Renal cortical epithelial cell (primary cell): ENCODE data around the gene PCDHGC4. TPM values are rescaled to one million over a fixed set of nuclear protein-coding genes. Genes with fewer than 3 reads are reported as not detected.

ENCODE experiments used
- DNase-seq: peaks from one replicate; pipeline ENCODE4 v3.0.0-alpha.2; 2011; ENCODE audit warnings: low read depth
- total RNA-seq: library from RNA; depleted of rRNA; stranded (reverse); fragments of >200 nt; gene quantifications from 2 replicates; pipeline ENCODE4 v1.2.3, GENCODE V29; 2014

The PCDHGC4 gene
- 1.1 TPM in 1 of 2 replicates, not detected in the other for total RNA-seq

DNA sequence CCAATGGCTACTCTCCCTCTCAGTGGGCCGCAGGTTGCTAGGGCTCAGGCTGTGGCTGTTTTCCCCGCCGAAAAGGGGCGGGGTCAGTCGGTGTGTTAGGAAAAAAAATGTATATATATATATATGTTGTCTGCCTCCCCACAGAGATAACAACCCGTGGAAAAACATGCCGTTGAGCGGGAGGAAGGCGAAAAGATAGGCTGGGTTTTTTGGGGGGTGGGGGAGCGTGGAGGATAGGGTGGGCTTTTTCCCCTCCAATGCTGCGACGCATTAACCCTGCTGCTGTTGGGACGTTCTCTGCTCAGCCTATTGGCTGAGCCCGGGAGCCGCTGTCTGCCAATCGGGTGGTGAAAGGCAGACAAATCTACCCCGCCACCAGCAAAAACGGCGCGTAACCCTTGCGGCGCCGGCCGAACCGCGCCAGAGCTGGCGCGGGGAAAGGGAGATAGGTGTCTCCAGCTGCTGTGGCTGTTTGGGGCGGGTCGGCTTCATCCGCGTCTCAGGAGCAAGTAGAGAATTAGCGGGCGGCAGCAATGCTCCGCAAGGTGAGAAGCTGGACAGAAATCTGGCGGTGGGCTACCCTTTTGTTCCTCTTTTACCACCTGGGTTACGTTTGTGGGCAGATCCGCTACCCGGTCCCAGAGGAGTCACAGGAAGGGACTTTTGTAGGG lies at the start of gene PCDHGC4:
Gene PCDHGC4 (plus strand): TSS at position 390 of the 671 bp plus-strand sequence. CDS start 144 bp downstream, at position 534.
- DNase-seq = no peak

DNA sequence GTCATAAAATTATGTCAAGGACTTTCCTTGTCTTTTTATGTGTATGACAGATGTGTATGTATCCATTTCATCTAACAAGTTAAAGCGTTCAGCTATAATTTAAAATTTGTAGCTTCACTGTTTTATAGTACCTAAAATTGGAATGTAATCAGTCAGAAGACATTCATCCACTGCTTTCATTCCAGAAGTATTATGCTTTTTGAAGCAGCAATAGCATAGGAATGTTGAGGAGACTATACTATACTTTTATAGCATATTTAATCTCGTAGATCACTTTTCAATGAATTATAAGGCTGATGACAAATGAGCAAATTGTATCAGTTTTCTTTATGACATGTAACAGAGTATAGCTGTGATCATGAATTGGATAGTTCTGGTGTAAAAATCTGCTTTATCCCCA lies 47.6 kb upstream of the PCDHGC4 start:
- no peak for DNase-seq

DNA sequence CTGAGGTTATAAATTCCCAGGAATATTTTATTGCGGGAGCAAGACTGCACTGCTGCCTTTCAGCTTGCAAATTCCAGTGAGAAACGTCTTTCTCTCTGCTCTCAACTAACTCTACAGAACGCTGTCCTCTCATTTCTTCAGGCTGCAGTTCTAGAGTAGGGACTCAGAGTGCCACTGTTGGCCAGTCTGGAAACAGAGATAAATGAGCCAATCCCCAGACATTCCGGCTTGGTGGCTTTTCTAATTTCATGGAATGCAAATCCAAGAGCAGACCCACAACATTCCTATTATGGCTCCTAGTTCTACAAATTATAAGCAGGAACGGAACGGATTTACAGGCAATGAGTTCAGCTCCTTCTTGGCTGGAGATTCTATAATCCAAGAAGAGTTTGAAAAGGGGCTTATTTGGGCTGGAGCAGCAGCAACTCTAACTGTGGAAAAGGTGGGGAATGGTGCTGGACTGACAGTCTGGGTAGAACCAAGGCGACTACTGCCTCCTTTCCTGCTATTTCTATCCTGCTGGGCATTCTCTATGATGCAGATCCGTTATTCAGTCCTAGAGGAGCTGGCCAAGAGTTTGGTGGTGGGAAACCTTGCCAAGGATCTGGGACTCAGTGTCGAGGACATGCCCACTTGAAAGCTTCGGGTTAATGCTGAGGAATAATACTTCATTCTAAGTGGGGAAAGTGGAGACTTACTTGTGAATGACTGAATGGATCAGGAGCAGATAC lies 45.3 kb upstream of the PCDHGC4 start:
- no peak for DNase-seq

DNA sequence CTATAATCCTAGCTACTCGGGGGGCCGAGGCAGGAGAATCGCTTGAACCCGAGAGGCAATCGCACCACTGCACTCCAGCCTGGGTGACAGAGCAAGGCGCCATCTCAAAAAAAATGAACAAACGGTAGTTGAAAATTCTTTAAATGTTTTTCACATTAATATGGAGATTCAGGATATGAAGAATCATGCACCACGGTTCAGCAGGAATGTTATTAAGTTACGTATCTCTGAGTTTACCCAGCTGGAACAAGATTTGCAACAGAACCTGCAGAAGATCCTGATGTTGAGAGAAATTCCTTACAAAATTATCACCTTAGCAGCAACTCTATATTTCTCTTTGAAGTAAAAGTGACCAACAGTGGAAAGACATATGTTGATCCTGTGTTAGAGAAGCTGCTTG lies 44.5 kb upstream of the PCDHGC4 start:
- DNase-seq = no peak

DNA sequence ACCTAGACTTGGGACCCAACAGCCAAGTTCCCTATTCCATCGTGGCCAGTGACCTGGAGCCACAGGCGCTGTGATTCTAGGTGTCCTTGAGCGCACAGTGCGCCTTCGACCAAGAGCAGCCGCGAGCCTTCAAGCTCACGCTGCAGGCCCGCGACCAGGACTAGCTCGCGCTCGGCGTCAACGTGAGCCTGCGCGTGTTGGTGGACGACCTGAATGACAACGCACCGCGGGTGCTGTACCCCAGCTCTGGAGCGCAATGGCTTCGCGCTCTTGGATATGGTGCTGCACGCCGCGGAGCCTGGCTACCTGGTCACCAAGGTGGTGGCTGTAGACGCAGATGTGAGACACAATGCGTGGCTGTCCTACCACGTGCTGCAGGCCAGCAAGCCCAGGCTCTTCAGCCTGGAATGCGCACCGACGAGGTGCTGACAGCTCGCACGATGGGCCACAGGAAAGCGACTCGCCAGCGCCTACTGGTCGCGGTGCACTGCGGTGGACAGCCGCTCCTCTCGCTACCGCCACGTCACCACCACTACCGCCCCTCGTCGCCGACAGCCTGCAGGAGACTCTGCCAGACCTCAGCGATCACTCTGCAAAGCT lies 43.2 kb upstream of the PCDHGC4 start:
- no peak for DNase-seq

DNA sequence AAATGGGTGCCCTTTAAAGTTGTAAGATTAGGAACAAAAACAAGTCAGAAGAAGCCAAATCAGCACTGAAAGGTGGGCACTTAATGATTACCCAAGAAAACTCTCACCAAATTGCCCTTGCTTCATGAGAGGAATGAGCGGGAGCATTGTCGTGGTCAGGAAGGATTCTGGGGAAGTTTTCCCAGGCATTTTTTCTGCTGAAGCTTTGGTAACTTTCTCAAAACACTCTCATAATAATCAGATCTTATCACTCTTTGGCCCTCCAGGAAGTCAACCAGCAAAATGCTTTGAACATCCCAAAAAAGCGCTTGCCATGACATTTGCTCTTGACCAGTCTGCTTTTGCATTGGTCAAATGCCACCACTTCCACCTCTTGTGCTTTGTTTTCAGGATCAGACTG lies 19.5 kb upstream of the PCDHGC4 start:
- peak; percentile 46 for DNase-seq

DNA sequence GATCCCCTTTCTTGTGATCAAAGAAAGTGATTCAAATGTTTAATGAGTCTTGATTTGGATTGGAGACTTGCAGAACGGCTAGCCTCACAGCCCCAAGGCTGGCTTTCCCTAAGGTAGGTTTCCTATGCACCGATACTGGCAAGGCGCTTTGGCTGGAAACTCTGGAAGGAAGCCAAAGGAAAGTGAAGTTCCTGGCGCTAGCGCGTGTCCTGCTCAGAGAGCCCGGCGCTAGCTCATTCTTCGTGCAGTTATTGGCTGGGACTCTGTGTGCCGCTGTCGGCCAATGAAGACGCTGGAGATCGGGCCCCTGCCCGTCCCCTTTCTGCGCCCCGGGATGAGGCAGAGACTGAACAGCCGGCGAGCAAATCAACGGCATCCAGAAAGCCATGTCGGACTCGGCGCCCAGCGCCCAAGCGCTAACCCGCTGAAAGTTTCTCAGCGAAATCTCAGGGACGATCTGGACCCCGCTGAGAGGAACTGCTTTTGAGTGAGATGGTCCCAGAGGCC lies 9.2 kb upstream of the PCDHGC4 start, which contains the start of gene PCDHGC3:
Gene PCDHGC3 (plus strand): TSS at position 342 of the 507 bp plus-strand sequence. CDS start 151 bp downstream, at position 493.
- DNase-seq = peak; percentile 88

DNA sequence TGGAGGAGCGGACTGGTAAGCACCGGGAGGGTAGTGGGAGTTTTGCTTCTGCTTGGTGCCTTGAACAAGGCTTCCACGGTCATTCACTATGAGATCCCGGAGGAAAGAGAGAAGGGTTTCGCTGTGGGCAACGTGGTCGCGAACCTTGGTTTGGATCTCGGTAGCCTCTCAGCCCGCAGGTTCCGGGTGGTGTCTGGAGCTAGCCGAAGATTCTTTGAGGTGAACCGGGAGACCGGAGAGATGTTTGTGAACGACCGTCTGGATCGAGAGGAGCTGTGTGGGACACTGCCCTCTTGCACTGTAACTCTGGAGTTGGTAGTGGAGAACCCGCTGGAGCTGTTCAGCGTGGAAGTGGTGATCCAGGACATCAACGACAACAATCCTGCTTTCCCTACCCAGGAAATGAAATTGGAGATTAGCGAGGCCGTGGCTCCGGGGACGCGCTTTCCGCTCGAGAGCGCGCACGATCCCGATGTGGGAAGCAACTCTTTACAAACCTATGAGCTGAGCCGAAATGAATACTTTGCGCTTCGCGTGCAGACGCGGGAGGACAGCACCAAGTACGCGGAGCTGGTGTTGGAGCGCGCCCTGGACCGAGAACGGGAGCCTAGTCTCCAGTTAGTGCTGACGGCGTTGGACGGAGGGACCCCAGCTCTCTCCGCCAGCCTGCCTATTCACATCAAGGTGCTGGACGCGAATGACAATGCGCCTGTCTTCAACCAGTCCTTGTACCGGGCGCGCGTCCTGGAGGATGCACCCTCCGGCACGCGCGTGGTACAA lies 8.5 kb upstream of the PCDHGC4 start:
- DNase-seq = peak; percentile 36

DNA sequence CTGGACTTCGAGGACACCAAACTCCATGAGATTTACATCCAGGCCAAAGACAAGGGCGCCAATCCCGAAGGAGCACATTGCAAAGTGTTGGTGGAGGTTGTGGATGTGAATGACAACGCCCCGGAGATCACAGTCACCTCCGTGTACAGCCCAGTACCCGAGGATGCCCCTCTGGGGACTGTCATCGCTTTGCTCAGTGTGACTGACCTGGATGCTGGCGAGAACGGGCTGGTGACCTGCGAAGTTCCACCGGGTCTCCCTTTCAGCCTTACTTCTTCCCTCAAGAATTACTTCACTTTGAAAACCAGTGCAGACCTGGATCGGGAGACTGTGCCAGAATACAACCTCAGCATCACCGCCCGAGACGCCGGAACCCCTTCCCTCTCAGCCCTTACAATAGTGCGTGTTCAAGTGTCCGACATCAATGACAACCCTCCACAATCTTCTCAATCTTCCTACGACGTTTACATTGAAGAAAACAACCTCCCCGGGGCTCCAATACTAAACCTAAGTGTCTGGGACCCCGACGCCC lies 7.7 kb upstream of the PCDHGC4 start:
- DNase-seq = no peak

DNA sequence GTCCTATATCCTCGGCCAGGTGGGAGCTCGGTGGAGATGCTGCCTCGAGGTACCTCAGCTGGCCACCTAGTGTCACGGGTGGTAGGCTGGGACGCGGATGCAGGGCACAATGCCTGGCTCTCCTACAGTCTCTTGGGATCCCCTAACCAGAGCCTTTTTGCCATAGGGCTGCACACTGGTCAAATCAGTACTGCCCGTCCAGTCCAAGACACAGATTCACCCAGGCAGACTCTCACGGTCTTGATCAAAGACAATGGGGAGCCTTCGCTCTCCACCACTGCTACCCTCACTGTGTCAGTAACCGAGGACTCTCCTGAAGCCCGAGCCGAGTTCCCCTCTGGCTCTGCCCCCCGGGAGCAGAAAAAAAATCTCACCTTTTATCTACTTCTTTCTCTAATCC lies 7.0 kb upstream of the PCDHGC4 start:
- no peak for DNase-seq

DNA sequence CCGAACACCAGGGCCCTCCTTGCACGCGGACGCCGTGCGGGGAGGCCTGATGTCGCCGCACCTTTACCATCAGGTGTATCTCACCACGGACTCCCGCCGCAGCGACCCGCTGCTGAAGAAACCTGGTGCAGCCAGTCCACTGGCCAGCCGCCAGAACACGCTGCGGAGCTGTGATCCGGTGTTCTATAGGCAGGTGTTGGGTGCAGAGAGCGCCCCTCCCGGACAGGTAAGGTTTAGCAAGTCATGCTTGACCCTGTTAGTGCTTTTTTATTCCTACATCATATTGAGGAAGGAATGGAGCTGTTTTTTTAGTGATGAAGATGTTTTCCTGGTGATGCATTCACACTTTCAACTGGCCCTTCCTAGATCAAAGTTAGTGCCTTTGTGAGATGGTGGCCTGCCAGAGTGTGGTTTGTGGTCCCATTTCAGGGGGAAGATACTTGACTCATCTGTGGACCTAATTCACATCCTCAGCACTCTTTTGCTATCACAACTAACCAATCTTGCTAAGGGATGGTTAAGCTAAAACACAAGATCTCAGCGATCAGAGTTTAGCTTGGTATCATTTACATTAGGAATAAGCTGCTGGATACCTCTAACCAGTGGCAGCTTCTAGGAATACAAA lies 6.4 kb upstream of the PCDHGC4 start:
- no peak for DNase-seq

DNA sequence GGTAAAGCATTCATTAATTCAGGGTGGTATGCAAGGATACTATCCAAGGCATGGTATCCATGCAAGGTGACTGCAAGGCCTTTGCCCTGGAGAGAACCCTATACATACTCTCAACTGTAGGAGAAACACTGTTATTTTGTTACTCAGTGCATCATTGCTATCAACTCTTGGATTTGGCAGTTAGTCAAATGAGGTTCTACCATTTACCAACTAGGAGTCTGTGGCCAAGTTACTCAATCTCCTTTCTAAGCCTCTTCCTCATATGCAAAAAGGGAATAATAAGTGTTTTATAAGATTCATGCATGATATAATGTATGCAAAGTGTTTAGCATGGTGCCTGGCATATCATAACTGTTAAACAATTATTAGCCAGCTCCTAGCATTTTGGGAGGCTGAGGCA lies 5.1 kb upstream of the PCDHGC4 start:
- no peak for DNase-seq

DNA sequence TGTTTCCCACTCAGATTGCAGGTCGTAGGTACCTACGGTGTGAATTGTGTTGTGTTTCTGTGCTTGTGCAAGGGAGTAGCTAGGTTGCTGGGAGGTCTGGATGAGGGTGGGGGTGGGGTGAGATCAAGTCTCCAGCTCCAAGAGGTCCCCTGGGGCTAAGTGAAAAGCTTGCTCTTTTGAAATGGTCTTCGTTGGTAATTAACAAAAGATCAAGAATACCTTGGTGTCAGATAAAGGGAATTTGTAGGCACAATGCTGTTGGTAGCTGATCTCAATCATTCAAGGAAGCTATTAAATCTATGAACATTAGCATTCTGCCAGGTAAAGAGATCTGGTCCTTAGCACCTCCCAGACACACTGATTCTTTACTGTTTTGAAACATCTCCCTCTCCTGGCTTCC lies 928 bp upstream of the PCDHGC4 start:
- DNase-seq = no peak

DNA sequence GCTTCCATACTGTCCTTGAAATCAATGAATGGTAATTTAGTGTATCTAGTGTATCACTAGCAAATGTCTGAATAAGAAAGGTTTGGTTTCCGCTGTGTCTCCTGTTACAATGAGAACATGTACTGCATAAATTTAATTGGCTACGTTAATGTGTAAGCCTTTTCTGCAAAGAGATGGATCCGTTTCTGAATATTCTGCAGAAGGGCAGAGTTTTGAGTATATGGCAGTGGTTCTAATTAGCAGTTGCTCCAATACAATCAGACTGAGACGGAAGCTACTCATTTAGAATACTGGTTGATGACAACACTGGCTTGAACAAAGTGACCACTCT lies 555 bp upstream of the PCDHGC4 start:
- peak; percentile 21 for DNase-seq

DNA sequence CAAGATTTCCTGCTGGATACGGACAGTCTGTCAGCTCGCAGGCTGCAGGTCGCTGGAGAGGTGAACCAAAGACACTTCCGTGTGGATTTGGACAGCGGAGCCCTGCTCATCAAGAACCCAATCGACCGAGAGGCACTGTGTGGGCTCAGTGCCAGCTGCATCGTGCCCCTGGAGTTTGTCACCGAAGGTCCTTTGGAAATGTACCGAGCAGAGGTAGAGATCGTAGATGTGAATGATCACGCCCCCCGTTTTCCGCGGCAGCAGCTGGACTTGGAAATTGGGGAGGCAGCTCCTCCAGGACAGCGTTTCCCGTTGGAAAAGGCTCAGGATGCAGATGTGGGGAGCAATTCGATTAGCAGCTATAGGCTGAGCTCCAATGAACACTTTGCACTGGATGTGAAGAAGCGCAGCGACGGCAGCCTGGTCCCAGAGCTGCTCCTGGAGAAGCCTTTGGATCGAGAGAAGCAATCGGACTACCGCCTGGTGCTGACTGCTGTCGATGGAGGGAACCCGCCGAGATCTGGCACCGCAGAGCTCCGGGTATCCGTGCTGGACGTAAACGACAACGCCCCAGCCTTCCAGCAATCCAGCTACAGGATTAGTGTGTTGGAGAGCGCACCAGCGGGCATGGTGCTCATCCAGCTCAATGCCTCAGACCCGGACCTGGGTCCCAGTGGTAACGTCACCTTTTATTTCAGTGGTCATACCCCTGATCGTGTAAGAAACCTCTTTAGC lies 658 bp downstream of the PCDHGC4 start:
- no peak for DNase-seq

DNA sequence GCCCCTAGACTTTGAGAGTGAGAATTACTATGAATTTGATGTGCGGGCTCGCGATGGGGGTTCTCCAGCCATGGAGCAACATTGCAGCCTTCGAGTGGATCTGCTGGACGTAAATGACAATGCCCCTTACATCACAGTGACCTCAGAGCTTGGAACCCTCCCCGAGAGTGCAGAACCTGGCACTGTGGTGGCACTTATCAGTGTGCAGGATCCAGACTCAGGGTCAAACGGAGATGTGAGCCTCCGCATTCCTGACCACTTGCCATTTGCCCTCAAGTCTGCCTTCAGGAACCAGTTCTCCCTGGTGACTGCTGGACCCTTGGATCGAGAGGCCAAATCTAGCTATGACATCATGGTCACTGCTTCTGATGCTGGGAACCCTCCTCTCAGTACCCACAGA lies 1.3 kb downstream of the PCDHGC4 start:
- no peak for DNase-seq

DNA sequence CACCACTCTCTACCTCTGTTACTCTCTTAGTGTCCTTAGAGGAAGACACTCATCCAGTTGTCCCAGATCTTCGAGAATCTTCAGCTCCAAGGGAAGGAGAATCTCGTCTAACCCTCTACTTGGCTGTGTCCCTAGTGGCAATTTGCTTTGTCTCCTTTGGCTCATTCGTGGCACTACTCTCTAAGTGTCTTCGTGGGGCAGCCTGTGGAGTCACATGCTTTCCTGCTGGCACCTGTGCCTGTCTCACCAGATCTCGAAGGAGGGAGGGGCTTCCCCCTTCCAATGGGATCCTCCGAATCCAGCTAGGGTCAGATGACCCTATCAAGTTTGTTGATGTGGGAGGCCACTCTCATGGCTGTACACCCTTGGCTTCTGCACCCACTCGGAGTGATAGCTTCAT lies 2.3 kb downstream of the PCDHGC4 start:
- no peak for DNase-seq

DNA sequence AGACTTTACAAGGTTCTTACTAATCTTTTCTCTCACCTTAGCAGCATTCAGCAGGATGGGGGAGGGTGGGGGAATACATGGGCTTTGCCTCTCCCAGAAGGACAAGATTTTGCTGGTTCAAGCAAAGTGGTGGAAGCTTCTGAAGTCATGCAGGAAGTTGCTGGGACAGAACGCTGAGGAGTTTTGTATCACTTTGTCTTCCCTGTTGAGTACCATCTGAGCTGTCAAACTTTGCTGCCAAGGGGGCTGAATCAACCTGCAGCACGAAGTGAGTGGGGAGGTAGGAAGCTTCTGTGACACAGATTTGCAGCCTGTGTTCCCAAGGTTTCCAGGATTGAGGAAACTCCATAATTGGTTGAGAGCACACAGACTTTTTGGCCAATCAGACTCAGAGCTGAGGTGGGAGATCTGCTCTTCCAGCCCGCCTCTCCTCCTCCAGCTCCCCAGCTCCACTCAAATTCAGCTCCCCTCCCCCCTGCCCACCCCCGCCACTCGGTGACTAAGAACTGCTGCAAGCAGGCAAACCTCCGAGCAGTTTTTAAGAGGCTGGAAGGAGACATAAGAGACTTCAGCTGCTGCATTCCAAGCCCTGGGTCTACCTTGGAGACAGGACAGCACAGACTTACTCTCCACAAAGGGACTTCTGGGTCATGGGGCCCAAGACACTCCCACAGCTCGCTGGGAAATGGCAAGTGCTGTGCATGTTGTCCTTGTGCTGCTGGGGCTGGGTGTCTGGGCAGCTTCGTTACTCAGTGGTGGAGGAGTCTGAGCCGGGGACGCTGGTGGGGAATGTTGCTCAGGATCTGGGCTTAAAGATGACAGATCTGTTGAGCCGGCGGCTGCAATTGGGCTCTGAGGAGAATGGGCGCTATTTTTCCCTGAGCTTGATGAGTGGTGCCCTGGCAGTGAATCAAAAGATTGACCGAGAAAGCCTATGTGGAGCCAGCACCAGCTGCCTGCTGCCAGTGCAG lies 4.0 kb downstream of the PCDHGC4 start, which contains the start of gene PCDHGC5:
Gene PCDHGC5 (plus strand): TSS at position 491 of the 971 bp plus-strand sequence. CDS start 160 bp downstream, at position 651.
- DNase-seq = peak; percentile 26

DNA sequence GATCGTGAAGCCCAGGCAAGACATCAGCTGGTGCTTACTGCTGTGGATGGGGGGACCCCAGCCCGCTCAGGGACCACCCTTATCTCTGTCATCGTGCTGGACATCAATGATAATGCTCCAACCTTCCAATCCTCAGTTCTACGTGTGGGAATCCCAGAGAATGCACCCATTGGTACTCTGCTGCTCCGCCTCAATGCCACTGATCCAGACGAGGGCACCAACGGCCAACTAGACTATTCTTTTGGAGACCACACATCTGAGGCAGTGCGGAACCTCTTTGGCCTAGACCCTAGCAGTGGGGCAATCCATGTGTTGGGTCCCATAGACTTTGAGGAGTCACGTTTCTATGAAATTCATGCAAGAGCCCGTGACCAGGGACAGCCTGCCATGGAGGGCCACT lies 5.0 kb downstream of the PCDHGC4 start:
- no peak for DNase-seq
